Activated B cell treated with CpG ODN at 0.5 μM for 24 hours (primary cell): ENCODE results near the gene SPATA7. TPM values are rescaled to one million over a fixed set of nuclear protein-coding genes. Genes with fewer than 3 reads are reported as not detected.

Experiments
- ATAC-seq: fragments of 200-7000 bp; cut with Tn5 transposase; one replicate; pipeline ENCODE4 v1.10.0; 2021; ENCODE audit warnings: low read depth, mild to moderate bottlenecking, moderate library complexity
- CTCF ChIA-PET: fragments of 350-600 bp; sonication (Branson Sonifier 250); formaldehyde crosslinking; loops from one replicate; lab custom pipeline; 2021; ENCODE audit warnings: antibody characterized with exemption; lab: Charles Lee
- POLR2A ChIA-PET: fragments of 350-600 bp; sonication (Branson Sonifier 250); formaldehyde crosslinking; loops from one replicate; lab custom pipeline; 2021; ENCODE audit warnings: antibody characterized with exemption; lab: Charles Lee
- DNase-seq: peaks from one replicate; pipeline ENCODE4 v3.0.0; 2022
- H3K27ac Mint-ChIP-seq: one replicate; pipeline ENCODE4 v1.8.0; 2020; ENCODE audit warnings: mixed read lengths
- H3K27me3 Mint-ChIP-seq: one replicate; pipeline ENCODE4 v1.8.0; 2021; ENCODE audit warnings: mixed read lengths
- H3K36me3 Mint-ChIP-seq: one replicate; pipeline ENCODE4 v1.8.0; 2021; ENCODE audit warnings: low read depth, mixed read lengths
- H3K4me1 Mint-ChIP-seq: one replicate; pipeline ENCODE4 v1.8.0; 2021; ENCODE audit warnings: mixed read lengths
- H3K4me3 Mint-ChIP-seq: one replicate; pipeline ENCODE4 v1.8.0; 2020; ENCODE audit warnings: mild to moderate bottlenecking, mixed read lengths
- H3K9me3 Mint-ChIP-seq: one replicate; pipeline ENCODE4 v1.8.0; 2020; ENCODE audit warnings: mixed read lengths
- intact Hi-C: fragments of 100-400 bp; cut with micrococcal nuclease; formaldehyde crosslinking; loops from one replicate; pipeline ENCODE4 v1.15.1; 2024
- total RNA-seq: library from RNA; stranded (reverse); gene quantifications from 2 replicates; pipeline ENCODE4 v1.2.3, GENCODE V29; 2022
- TF ChIP-seq, protein P1 (sequence below): fragments of 200-600 bp; IDR thresholded peaks from one replicate; pipeline ENCODE4 v1.8.0; 2022; ENCODE audit warnings: antibody characterized with exemption, mild to moderate bottlenecking

Gene SPATA7
- total RNA-seq, 1 donor from 2014 or later, result 1.6 TPM

DNA sequence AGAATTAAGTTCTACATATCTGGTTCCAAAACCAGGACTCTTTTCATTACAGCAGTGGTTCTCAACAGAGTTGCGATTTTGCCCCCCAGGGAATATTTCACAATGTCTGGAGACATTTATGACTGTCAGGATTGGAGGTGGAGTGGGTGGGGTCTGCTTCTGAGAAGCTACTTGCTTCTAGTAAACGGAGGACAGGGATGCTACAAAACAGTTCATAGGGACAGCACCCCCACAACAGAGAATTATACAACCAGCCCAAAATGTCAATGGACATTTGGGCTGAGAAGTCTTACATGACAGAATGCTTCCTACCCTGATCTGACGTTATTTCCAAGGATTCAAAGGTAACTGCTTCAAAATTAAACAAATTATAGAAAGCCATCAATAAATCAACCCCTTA, 739 bp upstream of the SPATA7 start:
- H3K27me3 Mint-ChIP-seq, result peaks cover 1% of the 10 kb centered on the region
- POLR2A ChIA-PET, result no interaction called here
- DNase-seq, result no peak
- peaks cover 3% of the 10 kb centered on the region for H3K36me3 Mint-ChIP-seq
- H3K4me1 Mint-ChIP-seq, result peaks cover 15% of the 10 kb centered on the region
- CTCF ChIA-PET, result interaction anchor here (1.4 kb wide), 1 partner anchor 194 kb away, joined by 3 read pairs; no protein-coding TSS in a partner anchor
- no peak overlapping the region for H3K27ac Mint-ChIP-seq
- TF ChIP-seq, protein P1, sequence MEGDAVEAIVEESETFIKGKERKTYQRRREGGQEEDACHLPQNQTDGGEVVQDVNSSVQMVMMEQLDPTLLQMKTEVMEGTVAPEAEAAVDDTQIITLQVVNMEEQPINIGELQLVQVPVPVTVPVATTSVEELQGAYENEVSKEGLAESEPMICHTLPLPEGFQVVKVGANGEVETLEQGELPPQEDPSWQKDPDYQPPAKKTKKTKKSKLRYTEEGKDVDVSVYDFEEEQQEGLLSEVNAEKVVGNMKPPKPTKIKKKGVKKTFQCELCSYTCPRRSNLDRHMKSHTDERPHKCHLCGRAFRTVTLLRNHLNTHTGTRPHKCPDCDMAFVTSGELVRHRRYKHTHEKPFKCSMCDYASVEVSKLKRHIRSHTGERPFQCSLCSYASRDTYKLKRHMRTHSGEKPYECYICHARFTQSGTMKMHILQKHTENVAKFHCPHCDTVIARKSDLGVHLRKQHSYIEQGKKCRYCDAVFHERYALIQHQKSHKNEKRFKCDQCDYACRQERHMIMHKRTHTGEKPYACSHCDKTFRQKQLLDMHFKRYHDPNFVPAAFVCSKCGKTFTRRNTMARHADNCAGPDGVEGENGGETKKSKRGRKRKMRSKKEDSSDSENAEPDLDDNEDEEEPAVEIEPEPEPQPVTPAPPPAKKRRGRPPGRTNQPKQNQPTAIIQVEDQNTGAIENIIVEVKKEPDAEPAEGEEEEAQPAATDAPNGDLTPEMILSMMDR, result no peak
- intact Hi-C loops, result loop anchor here (5.0 to 10.0 kb wide), 3 partner anchors 62 to 1570 kb away; partner anchors contain the start of genes EFCAB11, KCNK10, TDP1 and ZC3H14
- H3K4me3 Mint-ChIP-seq, result peak overlapping the region; percentile 94
- no peaks in the 10 kb centered on the region for H3K9me3 Mint-ChIP-seq
- no peak for ATAC-seq

DNA sequence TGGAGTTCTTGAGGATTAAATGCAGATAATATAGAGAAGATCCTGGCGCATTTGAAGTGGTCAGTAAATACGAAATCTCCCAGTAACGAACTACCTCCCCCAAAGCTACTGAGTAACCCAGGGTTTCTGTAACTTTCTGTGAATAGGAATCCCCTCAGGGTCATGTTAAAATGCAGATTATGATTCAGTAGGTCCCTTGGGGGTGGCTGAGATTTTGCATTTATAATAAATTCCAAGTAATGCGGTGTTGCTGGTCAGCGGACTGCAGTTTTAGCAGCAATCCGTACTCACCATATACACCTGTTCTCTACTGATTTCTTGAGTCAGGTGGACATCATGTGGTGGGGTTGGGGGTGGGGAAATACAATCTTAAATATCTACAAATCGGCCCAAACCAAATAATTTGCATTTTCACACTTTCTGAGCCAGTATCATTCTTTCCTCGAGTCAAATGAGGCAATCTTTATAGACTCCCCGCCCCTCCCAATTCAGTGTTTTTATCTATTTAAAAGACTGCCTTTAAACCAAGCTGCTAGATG, 868 bp downstream of the SPATA7 start:
- TF ChIP-seq, protein P1, result no peak
- H3K4me1 Mint-ChIP-seq, result peaks cover 15% of the 10 kb centered on the region
- POLR2A ChIA-PET, result no interaction called here
- H3K9me3 Mint-ChIP-seq, result no peaks in the 10 kb centered on the region
- no peak overlapping the region for H3K27ac Mint-ChIP-seq
- H3K4me3 Mint-ChIP-seq, result peak overlapping the region; percentile 94
- ATAC-seq (peak; percentile 29), DNase-seq (no peak)
- CTCF ChIA-PET, result no interaction called here
- intact Hi-C loops, result loop anchor here (1.0 to 10.0 kb wide), 5 partner anchors 64 to 1568 kb away; partner anchors contain the start of genes EFCAB11, KCNK10, TDP1 and ZC3H14
- peaks cover 3% of the 10 kb centered on the region for H3K36me3 Mint-ChIP-seq
- peaks cover 2% of the 10 kb centered on the region for H3K27me3 Mint-ChIP-seq

DNA sequence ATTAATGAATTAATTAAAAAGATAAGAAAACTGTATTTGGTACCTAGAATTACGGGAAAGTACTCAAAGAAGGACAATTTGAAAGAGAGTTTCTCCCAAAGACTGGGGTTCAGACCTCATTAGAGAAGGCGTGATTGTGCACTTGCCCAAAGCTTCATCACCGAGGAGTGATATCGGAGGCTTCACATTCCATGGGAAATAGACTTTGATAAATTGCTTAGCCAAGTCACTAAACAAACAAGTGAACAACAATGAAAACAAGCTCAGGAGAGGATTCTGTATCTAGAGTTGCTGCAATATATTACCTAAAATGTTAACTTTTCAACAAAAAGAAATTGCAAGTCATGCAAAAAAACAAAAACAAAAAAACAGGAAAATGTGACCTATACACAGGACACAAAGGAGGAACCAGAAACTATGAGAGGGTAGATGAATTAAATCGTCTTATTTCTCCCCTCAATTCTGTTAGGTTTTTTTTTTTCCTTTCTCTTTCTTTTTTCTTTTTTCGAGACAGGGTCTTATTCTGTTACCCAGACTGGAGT, 3.4 kb downstream of the SPATA7 start:
- peaks cover 3% of the 10 kb centered on the region for H3K36me3 Mint-ChIP-seq
- peaks cover 15% of the 10 kb centered on the region for H3K4me1 Mint-ChIP-seq
- DNase-seq (no peak), ATAC-seq (no peak)
- intact Hi-C loops, result loop anchor here (5.0 to 10.0 kb wide), 3 partner anchors 67 to 1566 kb away; partner anchors contain the start of genes EFCAB11, KCNK10, TDP1 and ZC3H14
- CTCF ChIA-PET, result no interaction called here
- H3K27ac Mint-ChIP-seq, result no peak overlapping the region
- H3K27me3 Mint-ChIP-seq, result peaks cover 2% of the 10 kb centered on the region
- H3K4me3 Mint-ChIP-seq, result no peak overlapping the region
- H3K9me3 Mint-ChIP-seq, result no peaks in the 10 kb centered on the region
- TF ChIP-seq, protein P1, result no peak
- POLR2A ChIA-PET, result no interaction called here

DNA sequence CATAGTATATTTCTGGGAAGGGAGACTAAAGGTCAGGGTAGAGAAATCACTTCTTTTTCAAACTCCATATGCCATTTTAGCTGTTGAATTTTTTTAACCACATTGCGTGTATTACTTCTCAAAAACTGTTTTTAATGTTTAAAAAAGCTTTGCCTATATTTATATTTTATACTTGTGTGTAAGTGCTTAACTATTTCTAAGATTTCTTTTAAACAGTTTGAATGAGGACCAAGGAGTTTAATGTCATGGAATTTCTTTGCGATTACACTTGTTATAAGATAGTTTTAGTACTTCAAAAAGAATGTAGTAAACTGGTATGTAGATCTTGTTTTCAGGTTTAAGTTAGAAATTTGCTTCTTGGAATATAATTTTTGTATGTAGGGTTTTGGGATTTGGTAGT, 7.2 kb downstream of the SPATA7 start:
- Mint-ChIP-seq H3K27me3 (peaks cover 2% of the 10 kb centered on the region), H3K36me3 (peaks cover 2% of the 10 kb centered on the region), H3K4me3 (no peak overlapping the region), H3K27ac (no peak overlapping the region), H3K4me1 (no peaks in the 10 kb centered on the region), H3K9me3 (no peaks in the 10 kb centered on the region)
- no peak for DNase-seq
- ChIA-PET POLR2A (no interaction called here), CTCF (interaction anchor here (1.0 kb wide), 1 partner anchor 12 kb away, joined by 3 read pairs; no protein-coding TSS in a partner anchor)
- intact Hi-C loops, result no loop called here
- ATAC-seq, result no peak
- TF ChIP-seq, protein P1, result no peak

DNA sequence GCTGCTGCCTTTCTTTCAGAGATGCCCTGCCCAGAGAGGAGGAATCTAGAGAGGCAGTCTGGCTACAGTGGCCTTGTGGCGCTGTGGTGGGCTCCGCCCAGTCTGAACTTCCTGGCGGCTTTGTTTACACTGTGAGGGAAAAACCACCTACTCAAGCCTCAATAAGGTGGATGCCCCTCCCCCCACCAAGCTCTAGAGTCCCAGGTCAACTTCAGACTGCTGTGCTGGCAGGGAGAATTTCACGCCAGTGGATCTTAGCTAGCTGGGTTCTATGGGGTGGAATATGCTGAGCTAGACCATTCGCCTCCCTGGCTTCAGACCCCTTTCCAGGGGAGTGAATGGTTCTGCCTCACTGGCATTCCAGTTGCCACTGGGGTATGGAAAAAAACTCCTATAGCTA, 25.6 kb downstream of the SPATA7 start:
- ChIA-PET CTCF (interaction anchor here (0.6 kb wide), 1 partner anchor 416 kb away, joined by 5 read pairs; no protein-coding TSS in a partner anchor), POLR2A (no interaction called here)
- intact Hi-C loops, result no loop called here
- ATAC-seq, result no peak
- H3K27me3 Mint-ChIP-seq, result no peaks in the 10 kb centered on the region
- no peak for DNase-seq
- H3K27ac Mint-ChIP-seq, result no peak overlapping the region
- TF ChIP-seq, protein P1, result no peak
- H3K4me3 Mint-ChIP-seq, result no peak overlapping the region
- H3K9me3 Mint-ChIP-seq, result peaks cover 13% of the 10 kb centered on the region
- H3K4me1 Mint-ChIP-seq, result no peaks in the 10 kb centered on the region
- H3K36me3 Mint-ChIP-seq, result peaks cover 11% of the 10 kb centered on the region
